OCI-LY7 (cell line): ENCODE data around the gene UVRAG. TPM values are rescaled to one million over a fixed set of nuclear protein-coding genes. Genes with fewer than 3 reads are reported as not detected.
"Not testable (repeated sequence)": the region's sequence is repeated elsewhere in the genome, so short reads cannot be mapped to it uniquely, and the experiment has no call there.

Experiments used
- BruUV-seq: library from RNA; stranded (reverse); fragments of 400-500 nt; replicated peaks from 2 replicates; lab custom pipeline; 2021; lab: Mats Ljungman, UMichigan
- CTCF ChIA-PET: fragments of 300-600 bp; sonication (Branson Sonifier 250); formaldehyde crosslinking; loops from one replicate; lab custom pipeline; 2022; ENCODE audit warnings: antibody characterized with exemption; ENCODE audit not compliant: unreplicated experiment; lab: Charles Lee
- POLR2A ChIA-PET: fragments of 300-600 bp; sonication (Branson Sonifier 250); formaldehyde crosslinking; loops from one replicate; lab custom pipeline; 2022; ENCODE audit warnings: antibody characterized with exemption; lab: Charles Lee
- DNase-seq: peaks from one replicate; pipeline ENCODE4 v3.0.0-alpha.2; 2015; ENCODE audit warnings: low spot score
- H2AFZ ChIP-seq: fragments of 200-600 bp; sonication (generic), shearing (Covaris generic); 2 replicates; pipeline ENCODE4 v1.6.1; 2014; ENCODE audit warnings: mild to moderate bottlenecking, antibody characterized with exemption, low read length, moderate library complexity
- H3K27ac ChIP-seq: fragments of 200-600 bp; sonication (generic); 2 replicates; pipeline ENCODE4 v1.5.1; 2014; ENCODE audit warnings: mixed run types, low read depth, mild to moderate bottlenecking, moderate library complexity, low read length, inconsistent platforms; ENCODE audit not compliant: poor library complexity, severe bottlenecking
- H3K36me3 ChIP-seq: fragments of 200-600 bp; sonication (generic); 2 replicates; pipeline ENCODE4 v1.6.1; 2014; ENCODE audit warnings: mild to moderate bottlenecking, antibody characterized with exemption, low read length, moderate library complexity, mixed read lengths; ENCODE audit not compliant: insufficient read depth
- H3K4me1 ChIP-seq: fragments of 200-600 bp; sonication (generic); 2 replicates; pipeline ENCODE4 v1.5.1; 2014; ENCODE audit warnings: mild to moderate bottlenecking, low read length; ENCODE audit not compliant: insufficient read depth, poor library complexity, severe bottlenecking
- H3K4me2 ChIP-seq: fragments of 200-600 bp; sonication (generic); 2 replicates; pipeline ENCODE4 v1.6.1; 2014; ENCODE audit warnings: mild to moderate bottlenecking, low read length
- H3K4me3 ChIP-seq: fragments of 200-600 bp; sonication (generic); 2 replicates; pipeline ENCODE4 v1.5.1; 2014; ENCODE audit warnings: mild to moderate bottlenecking, low read depth, low read length; ENCODE audit not compliant: poor library complexity, severe bottlenecking
- H3K79me2 ChIP-seq: fragments of 200-600 bp; sonication (generic); 2 replicates; pipeline ENCODE4 v1.6.1; 2016; ENCODE audit warnings: low read depth, mild to moderate bottlenecking, low read length, moderate library complexity, mixed read lengths; ENCODE audit not compliant: insufficient read depth
- H3K9me2 ChIP-seq: fragments of 200-600 bp; sonication (generic); 2 replicates; pipeline ENCODE4 v1.6.1; 2016; ENCODE audit warnings: mild to moderate bottlenecking, low read length, mixed read lengths; ENCODE audit not compliant: insufficient read depth
- H3K9me3 ChIP-seq: fragments of 200-600 bp; sonication (generic); 2 replicates; pipeline ENCODE4 v1.6.1; 2014; ENCODE audit warnings: mild to moderate bottlenecking, mixed run types, low read length, mixed read lengths
- H4K20me1 ChIP-seq: fragments of 200-600 bp; sonication (generic); 2 replicates; pipeline ENCODE4 v1.6.1; 2014; ENCODE audit warnings: mild to moderate bottlenecking, antibody characterized with exemption, low read length, moderate library complexity, mixed read lengths; ENCODE audit not compliant: insufficient read depth
- CTCF ChIP-seq: fragments of 200-600 bp; sonication (generic); conservative IDR thresholded peaks from 2 replicates; pipeline ENCODE4 v1.5.1; 2014; ENCODE audit warnings: mild to moderate bottlenecking, antibody characterized with exemption, low read length, moderate library complexity, mixed read lengths
- EZH2phosphoT487 ChIP-seq: fragments of 200-600 bp; sonication (generic); IDR thresholded peaks from 2 replicates; pipeline ENCODE4 v1.6.1; 2018; ENCODE audit warnings: low read depth, borderline replicate concordance, mild to moderate bottlenecking, mixed run types, antibody characterized with exemption, low read length, moderate library complexity, mixed read lengths
- intact Hi-C: fragments of 100-400 bp; cut with micrococcal nuclease; formaldehyde crosslinking; loops from one replicate; pipeline ENCODE4 v1.10.0; 2022; ENCODE audit not compliant: unreplicated experiment
- total RNA-seq, 2 experiments: library from RNA; depleted of rRNA in 1 of 2; stranded (reverse); fragments of >200 nt in 1 of 2; shearing (Covaris generic) in 1 of 2; gene quantifications; 2 replicates each; pipeline ENCODE4 v1.2.3, GENCODE V29; 2014 to 2022

Gene UVRAG
- total RNA-seq, 2 experiments from 2014 or later: 43.7 to 73.3 TPM

- no TSS peak for BruUV-seq
- H3K4me1 ChIP-seq: no peaks in the 10 kb centered on the region
- H3K79me2 ChIP-seq: no peaks in the 10 kb centered on the region
- H3K9me2 ChIP-seq: no peaks in the 10 kb centered on the region
- no peak overlapping the region for H3K4me3 ChIP-seq
- no peak overlapping the region for H3K27ac ChIP-seq
- no peak for DNase-seq
- intact Hi-C loops: no loop called here
- H2AFZ ChIP-seq: no peak overlapping the region
- no peaks in the 10 kb centered on the region; the same call in 1 of the 2 replicates for H3K9me3 ChIP-seq
- ChIA-PET POLR2A (no interaction called here), CTCF (no interaction called here)
- TF ChIP-seq CTCF: no peak
- TF ChIP-seq EZH2phosphoT487: no peak
- H3K36me3 ChIP-seq: peaks cover 36% of the 10 kb centered on the region
- peaks cover 9% of the 10 kb centered on the region; the same call in 1 of the 2 replicates for H4K20me1 ChIP-seq
- no peak overlapping the region for H3K4me2 ChIP-seq
These were observed 116.1 kb downstream of the UVRAG start for GRCh38 chr11:75931124-75931523.

GRCh38 chr11:75933736-75934135 is 118.7 kb downstream of the UVRAG start:
- H3K4me2 ChIP-seq, H3K9me3 ChIP-seq, H3K79me2 ChIP-seq, BruUV-seq, H2AFZ ChIP-seq, H3K27ac ChIP-seq, DNase-seq, H3K4me1 ChIP-seq, H4K20me1 ChIP-seq, POLR2A ChIA-PET, intact Hi-C loops, H3K4me3 ChIP-seq, H3K9me2 ChIP-seq: not testable (repeated sequence)
- CTCF ChIA-PET: interaction anchor here (0.6 kb wide), 1 partner anchor 14 kb away, joined by 3 read pairs; no protein-coding TSS in a partner anchor
- peaks cover 31% of the 10 kb centered on the region for H3K36me3 ChIP-seq

- peaks cover 7% of the 10 kb centered on the region for H4K20me1 ChIP-seq
- no peak overlapping the region for H3K4me2 ChIP-seq
- no peak overlapping the region for H3K27ac ChIP-seq
- no peak for DNase-seq
- CTCF ChIA-PET: no interaction called here
- H2AFZ ChIP-seq: no peak overlapping the region
- H3K36me3 ChIP-seq: peaks cover 42% of the 10 kb centered on the region
- no peak overlapping the region for H3K4me3 ChIP-seq
- no TSS peak for BruUV-seq
- intact Hi-C loops: no loop called here
- 0 out of 2 replicates have a peak, but pooled peaks cover 7% of the 10 kb centered on the region for H3K79me2 ChIP-seq
- no peaks in the 10 kb centered on the region for H3K9me2 ChIP-seq
- H3K4me1 ChIP-seq: peaks cover 5% of the 10 kb centered on the region
- no peaks in the 10 kb centered on the region; the same call in 1 of the 2 replicates for H3K9me3 ChIP-seq
- TF ChIP-seq CTCF (no peak), EZH2phosphoT487 (no peak)
- POLR2A ChIA-PET: interaction anchor here (0.7 kb wide), 1 partner anchor 12 kb away, joined by 3 read pairs; no protein-coding TSS in a partner anchor
These were observed 119.8 kb downstream of the UVRAG start for GRCh38 chr11:75934851-75935250.
